Measurements from ENCODE around the gene PLEK.

DNA sequence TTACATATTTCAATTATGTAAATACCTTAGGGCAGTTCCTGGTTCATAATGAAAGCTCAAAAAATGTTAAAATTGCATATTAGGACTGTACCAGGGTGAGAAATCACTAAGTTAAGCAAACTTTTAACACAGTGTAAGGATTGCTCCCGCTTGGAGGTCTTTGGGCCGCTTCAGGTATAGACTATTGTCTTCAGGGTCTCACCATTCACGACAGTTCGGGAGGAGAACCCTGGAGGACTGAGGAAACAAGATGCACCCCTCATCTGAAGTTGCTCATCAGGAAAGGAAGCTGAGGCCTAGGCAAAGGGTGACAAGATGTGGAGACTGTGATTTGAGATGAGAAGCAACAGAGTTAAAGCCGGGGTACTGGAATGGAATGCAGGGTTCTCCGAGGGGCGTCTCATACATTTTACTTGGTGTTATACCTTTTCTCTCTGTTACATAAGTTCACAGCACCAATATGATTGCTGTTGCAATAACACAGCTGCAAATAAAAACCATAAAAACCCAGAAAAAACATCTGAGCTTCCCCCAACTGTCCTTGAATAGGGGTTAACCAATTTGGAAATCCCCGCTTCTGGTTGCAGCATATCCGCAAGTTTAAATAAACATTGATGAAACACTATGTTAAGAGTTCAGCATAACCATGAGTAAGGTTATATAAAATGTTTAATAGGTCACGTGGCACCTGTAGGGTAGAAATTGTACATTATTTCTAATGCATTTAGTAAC lies 61.9 kb downstream of the PLEK start:
- TF ChIP-seq, protein P1, sequence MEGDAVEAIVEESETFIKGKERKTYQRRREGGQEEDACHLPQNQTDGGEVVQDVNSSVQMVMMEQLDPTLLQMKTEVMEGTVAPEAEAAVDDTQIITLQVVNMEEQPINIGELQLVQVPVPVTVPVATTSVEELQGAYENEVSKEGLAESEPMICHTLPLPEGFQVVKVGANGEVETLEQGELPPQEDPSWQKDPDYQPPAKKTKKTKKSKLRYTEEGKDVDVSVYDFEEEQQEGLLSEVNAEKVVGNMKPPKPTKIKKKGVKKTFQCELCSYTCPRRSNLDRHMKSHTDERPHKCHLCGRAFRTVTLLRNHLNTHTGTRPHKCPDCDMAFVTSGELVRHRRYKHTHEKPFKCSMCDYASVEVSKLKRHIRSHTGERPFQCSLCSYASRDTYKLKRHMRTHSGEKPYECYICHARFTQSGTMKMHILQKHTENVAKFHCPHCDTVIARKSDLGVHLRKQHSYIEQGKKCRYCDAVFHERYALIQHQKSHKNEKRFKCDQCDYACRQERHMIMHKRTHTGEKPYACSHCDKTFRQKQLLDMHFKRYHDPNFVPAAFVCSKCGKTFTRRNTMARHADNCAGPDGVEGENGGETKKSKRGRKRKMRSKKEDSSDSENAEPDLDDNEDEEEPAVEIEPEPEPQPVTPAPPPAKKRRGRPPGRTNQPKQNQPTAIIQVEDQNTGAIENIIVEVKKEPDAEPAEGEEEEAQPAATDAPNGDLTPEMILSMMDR (IDR thresholded peaks at IDR 0.05) = no peak
- no peak for TF ChIP-seq POLR2AphosphoS5 (IDR thresholded peaks at IDR 0.05)
